GM12878 (cell line): ENCODE measurements around the gene LIPA. TPM values are rescaled to one million over a fixed set of nuclear protein-coding genes. Genes with fewer than 3 reads are reported as not detected.
"Not testable (repeated sequence)": the region's sequence is repeated elsewhere in the genome, so short reads cannot be mapped to it uniquely, and the experiment has no call there.

Experiments
- ATAC-seq: fragments of 200-7000 bp; cut with Tn5 transposase; 3 replicates; pipeline ENCODE4 v1.9.1; 2020; ENCODE audit warnings: mild to moderate bottlenecking, moderate library complexity
- BruUV-seq: library from RNA; stranded (reverse); fragments of 400-500 nt; replicated peaks from 2 replicates; lab custom pipeline; 2021; lab: Mats Ljungman, UMichigan
- CTCF ChIA-PET: fragments of 300-600 bp; sonication (Branson Sonifier 250); formaldehyde crosslinking; extraction: SDS; loops from one replicate; lab custom pipeline; 2021; ENCODE audit warnings: inconsistent platforms; lab: Yijun Ruan, JAX
- POLR2A ChIA-PET: fragments of 350-600 bp; formaldehyde crosslinking; extraction: SDS; loops from one replicate; lab custom pipeline; 2021; ENCODE audit warnings: inconsistent platforms; lab: Charles Lee
- RAD21 ChIA-PET: fragments of 300-600 bp; sonication (Branson Sonifier 250); formaldehyde crosslinking; loops from one replicate; lab custom pipeline; 2023; ENCODE audit warnings: antibody characterized with exemption; ENCODE audit not compliant: unreplicated experiment; lab: Charles Lee
- SMC1A ChIA-PET: fragments of 300-600 bp; sonication (Branson Sonifier 250); formaldehyde crosslinking; loops from one replicate; lab custom pipeline; 2023; ENCODE audit not compliant: unreplicated experiment, uncharacterized antibody; lab: Charles Lee
- DNase-seq: peaks from one replicate; pipeline ENCODE4 v3.0.0-alpha.2; 2011; ENCODE audit warnings: low read depth, low spot score
- FAIRE-seq: peaks from 3 replicates; lab custom pipeline; 2011; peaks lifted over from hg19 to GRCh38; lab: Jason Lieb, UNC
- H2AFZ ChIP-seq: 2 replicates; pipeline ENCODE4 v1.6.0; 2011; ENCODE audit warnings: low read depth, low read length, control low read depth; ENCODE audit not compliant: control insufficient read depth
- H3K27ac ChIP-seq: 2 replicates; pipeline ENCODE4 v1.5.1; 2011; ENCODE audit warnings: control low read depth; ENCODE audit not compliant: control insufficient read depth, insufficient read depth
- H3K27me3 ChIP-seq, 2 experiments: replicated peaks in 1 of 2; 2 replicates each; pipeline versions ENCODE4 v1.6.0 to v1.6.1; 2011; ENCODE audit warnings: low read length in 1 of 2; ENCODE audit not compliant: control insufficient read depth in 2 of 2, insufficient read depth in 2 of 2
- H3K36me3 ChIP-seq, 2 experiments: 2 replicates each; pipeline ENCODE4 v1.5.1; 2011; ENCODE audit warnings: low read length in 1 of 2; ENCODE audit not compliant: control insufficient read depth in 2 of 2, insufficient read depth in 2 of 2
- H3K4me1 ChIP-seq: 2 replicates; pipeline ENCODE4 v1.6.1; 2011; ENCODE audit warnings: mild to moderate bottlenecking, low read length, moderate library complexity, mixed read lengths; ENCODE audit not compliant: control insufficient read depth, insufficient read depth
- H3K4me2 ChIP-seq: 2 replicates; pipeline ENCODE4 v1.6.0; 2011; ENCODE audit warnings: control low read depth; ENCODE audit not compliant: control insufficient read depth, insufficient read depth
- H3K4me3 ChIP-seq: fragments of 200-600 bp; sonication (generic); 2 replicates; pipeline ENCODE4 v1.5.1; 2016
- H3K79me2 ChIP-seq: 2 replicates; pipeline ENCODE4 v1.6.0; 2011; ENCODE audit warnings: low read length; ENCODE audit not compliant: control insufficient read depth, insufficient read depth
- H3K9ac ChIP-seq: 2 replicates; pipeline ENCODE4 v1.8.0; 2011; ENCODE audit warnings: low read length, control low read depth, mixed read lengths; ENCODE audit not compliant: control insufficient read depth, insufficient read depth
- H3K9me3 ChIP-seq: replicated peaks from 3 replicates; pipeline ENCODE4 v1.5.1; 2011; ENCODE audit warnings: mild to moderate bottlenecking, low read length; ENCODE audit not compliant: control insufficient read depth, insufficient read depth
- H4K20me1 ChIP-seq: 2 replicates; pipeline ENCODE4 v1.6.0; 2011; ENCODE audit not compliant: control insufficient read depth, insufficient read depth
- ASH2L ChIP-seq: fragments of 300-600, 200-600 bp; sonication (generic); IDR thresholded peaks from 2 replicates; pipeline ENCODE4 v1.6.1; 2017; ENCODE audit warnings: low read depth, mild to moderate bottlenecking, borderline replicate concordance
- CBX3 ChIP-seq: fragments of 200-600 bp; sonication (generic); IDR thresholded peaks from 2 replicates; pipeline ENCODE4 v1.6.1; 2016; ENCODE audit warnings: low read depth, borderline replicate concordance
- EED ChIP-seq: sonication (generic); IDR thresholded peaks from 2 replicates; pipeline ENCODE4 v1.6.1; 2016; ENCODE audit warnings: antibody characterized with exemption, low read depth
- HDAC2 ChIP-seq: fragments of 200-600 bp; sonication (generic); IDR thresholded peaks from 2 replicates; pipeline ENCODE4 v1.6.1; 2017
- JUNB ChIP-seq: IDR thresholded peaks from 2 replicates; pipeline ENCODE4 v1.6.1; 2016; ENCODE audit warnings: antibody characterized with exemption, mild to moderate bottlenecking
- KLF5 ChIP-seq: fragments of 450-650 bp; IDR thresholded peaks from 2 replicates; pipeline ENCODE4 v1.6.1; 2014; ENCODE audit warnings: mild to moderate bottlenecking; ENCODE audit not compliant: partially characterized antibody
- NFIC ChIP-seq: IDR thresholded peaks from 2 replicates; pipeline ENCODE4 v1.6.1; 2012; ENCODE audit warnings: low read depth, mild to moderate bottlenecking, inconsistent platforms, low read length, moderate library complexity
- RBBP5 ChIP-seq: fragments of 200-600 bp; sonication (generic); conservative IDR thresholded peaks from 2 replicates; pipeline ENCODE4 v1.6.1; 2016
- SMC3 ChIP-seq: IDR thresholded peaks from 2 replicates; pipeline ENCODE4 v1.6.1; 2011; ENCODE audit warnings: low read length, improper control_type of control experiment, borderline replicate concordance
- SUPT20H ChIP-seq: IDR thresholded peaks from 2 replicates; pipeline ENCODE4 v1.6.1; 2011; ENCODE audit warnings: low read depth, mild to moderate bottlenecking, low read length, moderate library complexity, borderline replicate concordance; ENCODE audit not compliant: control insufficient read depth
- SUZ12 ChIP-seq: fragments of 200-600 bp; sonication (generic); IDR thresholded peaks from one replicate; pipeline ENCODE4 v1.6.1; 2018; ENCODE audit warnings: antibody characterized with exemption, mild to moderate bottlenecking; ENCODE audit not compliant: unreplicated experiment
- WGBS: methylation state at CpG from one replicate; pipeline ENCODE4 v1.1.6; 2016; ENCODE audit warnings: low lambda C conversion rate; ENCODE audit not compliant: insufficient replicate concordance, insufficient coverage; ENCODE audit errors: missing lambda C conversion rate; 5-methylcytosine and 5-hydroxymethylcytosine counted together
- in situ Hi-C: fragments of 300-500 bp; cut with MboI; formaldehyde crosslinking; loops from 9 replicates; pipeline ENCODE4 v1.14.3; 2018; ENCODE audit warnings: mixed read lengths
- intact Hi-C: fragments of 100-400 bp; cut with micrococcal nuclease; formaldehyde crosslinking; loops from one replicate; pipeline ENCODE4 v1.14.2; 2022; ENCODE audit not compliant: unreplicated experiment
- polyA plus RNA-seq, 11 experiments: library from polyadenylated mRNA; depleted of rRNA in 4 of 11; unstranded in 6 of 11; stranded (reverse) in 5 of 11; fragments of >200 nt; fragmentation: Nextera tagmentation in 4 of 11; fragmentation: Illumina TruSeq in 1 of 11; extraction: Ambion mirVana in 4 of 11; extraction: Trizol in 1 of 11; gene quantifications; 1 replicate in 1 of 11; 2 replicates in 10 of 11; pipeline versions ENCODE4 v1.2.1 to v1.2.3, GENCODE V29; 2011 to 2016; ENCODE audit warnings: inconsistent platforms in 2 of 11, missing spikeins in 2 of 11, low read depth in 1 of 11
- total RNA-seq, 4 experiments: library from RNA; depleted of rRNA in 3 of 4; stranded (reverse); fragments of >200 nt in 3 of 4; fragmentation: Illumina TruSeq in 1 of 4; extraction: Trizol in 1 of 4; gene quantifications; 2 replicates each; pipeline versions ENCODE4 v1.2.1 to v1.2.3, GENCODE V29; 2013 to 2021

The LIPA gene
- total and polyA plus RNA-seq, 10 of the 15 experiments (the other 5 are each of a cell fraction or from before 2014, with no cell fraction given) = 31.1 to 50.3 (median 39.5) TPM

GRCh38 chr10:89294721-89295239 lies 43.2 kb upstream of the LIPA start:
- Histone ChIP-seq H3K27me3 (no peaks in the 10 kb centered on the region), H3K4me3 (no peak overlapping the region), H3K27ac (no peak overlapping the region), H3K9ac (no peak overlapping the region), H4K20me1 (no peaks in the 10 kb centered on the region), H3K9me3 (no peaks in the 10 kb centered on the region), H3K4me1 (peaks cover 12% of the 10 kb centered on the region; the same call in 1 of the 2 replicates), H3K4me2 (no peak overlapping the region), H2AFZ (no peak overlapping the region), H3K79me2 (no peaks in the 10 kb centered on the region), H3K36me3 (no peaks in the 10 kb centered on the region)
- POLR2A ChIA-PET = interaction anchor here (1.1 kb wide), 1 partner anchor 73 kb away, joined by 5 read pairs; no protein-coding TSS in a partner anchor
- TF ChIP-seq SMC3 (no peak), RBBP5 (no peak), SUZ12 (no peak), JUNB (no peak), NFIC (no peak), EED (no peak), HDAC2 (no peak), SUPT20H (no peak), ASH2L (no peak), KLF5 (no peak), CBX3 (no peak)
- DNase-seq (no peak), ATAC-seq (no peak), FAIRE-seq (no peak)
- in situ Hi-C loops (no loop called here), intact Hi-C loops (no loop called here)
- RAD21 ChIA-PET = interaction anchor here (1.2 to 4.0 kb wide), 4 partner anchors 37 to 94 kb away, joined by 3 to 31 read pairs (median 8); partner anchors contain the start of gene LIPA
- SMC1A ChIA-PET = interaction anchor here (1.0 to 4.4 kb wide), 9 partner anchors 11 to 126 kb away, joined by 3 to 60 read pairs (median 4); partner anchors contain the start of gene IFIT1
- CTCF ChIA-PET = interaction anchor here (0.6 to 3.6 kb wide), 10 partner anchors 10 to 352 kb away, joined by 3 to 56 read pairs (median 4); no protein-coding TSS in a partner anchor
- WGBS = 98% methylated on average over 3 of the region's 3 CpGs
- BruUV-seq = no TSS peak

GRCh38 chr10:89285303-89285702 lies 33.7 kb upstream of the LIPA start:
- FAIRE-seq, H3K79me2 ChIP-seq, BruUV-seq: not testable (repeated sequence)

GRCh38 chr10:89284711-89285110 lies 33.1 kb upstream of the LIPA start:
- H3K36me3 ChIP-seq, H2AFZ ChIP-seq, in situ Hi-C loops, intact Hi-C loops, H3K27ac ChIP-seq, BruUV-seq, H3K9me3 ChIP-seq, DNase-seq, H3K4me3 ChIP-seq, H3K79me2 ChIP-seq, H3K27me3 ChIP-seq, H4K20me1 ChIP-seq, POLR2A ChIA-PET, FAIRE-seq, RAD21 ChIA-PET, ATAC-seq, H3K9ac ChIP-seq, H3K4me1 ChIP-seq, H3K4me2 ChIP-seq: not testable (repeated sequence)
- SMC1A ChIA-PET = interaction anchor here (1.4 kb wide), 1 partner anchor 9 kb away, joined by 3 read pairs; no protein-coding TSS in a partner anchor
- CTCF ChIA-PET = interaction anchor here (1.2 kb wide), 1 partner anchor 11 kb away, joined by 3 read pairs; no protein-coding TSS in a partner anchor
- 76% methylated on average over 6 of the region's 6 CpGs for WGBS

More at GRCh38 chr10:89285303-89285702, 33.7 kb upstream of the LIPA start:
- H3K4me2 ChIP-seq, H3K27me3 ChIP-seq, H3K4me1 ChIP-seq, SMC1A ChIA-PET, H3K9me3 ChIP-seq, in situ Hi-C loops, H3K36me3 ChIP-seq, DNase-seq, H4K20me1 ChIP-seq, ATAC-seq, H3K27ac ChIP-seq, POLR2A ChIA-PET, H3K4me3 ChIP-seq, RAD21 ChIA-PET, intact Hi-C loops, H3K9ac ChIP-seq, H2AFZ ChIP-seq: not testable (repeated sequence)
- CTCF ChIA-PET = interaction anchor here (1.2 kb wide), 1 partner anchor 12 kb away, joined by 3 read pairs; no protein-coding TSS in a partner anchor
- WGBS = 42% methylated on average over 4 of the region's 4 CpGs
